Activated CD4-positive, alpha-beta T cell treated with anti-CD3 and anti-CD28 coated beads, Interleukin-10, Interleukin-2, amounts not matched to agents 100 ng/mL and 50 ng/mL, durations not matched to agents 16 hours and 8 hours (primary cell): ENCODE data around the gene MSL3.

Experiments used
- DNase-seq: peaks from one replicate; pipeline ENCODE4 v3.0.0-alpha.2; 2020

The MSL3 gene

DNA sequence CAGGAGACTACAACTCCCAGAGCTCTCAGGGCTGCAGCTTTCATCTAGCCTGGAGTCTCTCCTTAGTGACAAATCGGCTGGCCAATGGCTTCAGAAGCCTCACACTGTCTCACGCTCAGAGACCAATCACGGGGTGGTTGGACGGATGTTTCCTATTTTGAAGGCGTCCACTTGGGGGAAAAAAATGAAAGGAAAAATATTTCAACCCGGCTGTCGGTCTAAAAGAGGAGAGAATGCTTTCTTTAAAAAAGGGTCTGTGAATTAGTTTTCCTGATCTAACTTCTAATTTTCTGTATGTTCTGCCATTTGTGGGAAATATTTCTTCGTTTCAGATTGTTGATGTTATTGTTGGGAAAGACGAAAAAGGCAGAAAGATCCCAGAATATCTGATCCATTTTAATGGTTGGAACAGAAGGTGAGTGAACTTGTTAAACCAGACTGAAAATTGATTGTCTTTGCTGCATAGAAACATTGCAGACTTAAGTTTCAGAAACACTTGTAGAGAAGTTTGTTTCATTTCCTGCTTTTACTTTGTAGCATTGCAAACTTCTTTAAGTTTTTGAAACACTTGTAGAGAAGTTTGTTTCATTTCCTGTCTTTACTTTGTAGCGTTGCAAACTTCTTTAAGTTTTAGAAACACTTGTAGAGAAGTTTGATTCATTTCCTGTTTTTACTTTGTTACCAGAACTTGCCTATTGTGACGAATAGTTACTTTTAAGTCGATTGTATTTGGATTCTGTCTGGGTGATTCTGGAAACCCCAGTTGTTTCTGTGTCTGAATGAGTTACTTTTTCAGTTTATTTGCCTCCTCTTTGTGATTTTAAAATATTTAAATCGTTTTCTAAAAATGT lies 1.6 kb downstream of the MSL3 start:
- peak; percentile 91 for DNase-seq

DNA sequence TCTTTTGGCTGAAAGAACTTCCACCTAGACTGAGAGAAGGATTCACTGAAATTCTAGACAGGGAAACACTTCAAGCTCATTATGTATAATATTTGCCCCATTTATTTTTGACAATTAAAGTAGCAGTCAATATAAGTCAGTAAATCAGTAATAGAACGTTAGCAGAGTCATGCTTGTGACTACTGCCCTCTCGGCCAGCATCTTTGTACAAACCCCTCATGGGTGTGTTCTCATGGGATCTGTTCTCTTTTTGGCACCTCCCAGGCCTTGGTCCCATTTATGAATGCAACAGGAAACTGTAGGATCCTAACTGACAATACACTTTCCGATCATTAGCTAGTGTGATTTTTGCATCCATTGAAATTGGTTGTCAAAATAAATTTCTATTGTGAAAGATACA lies 2.9 kb downstream of the MSL3 start:
- peak; percentile 38 for DNase-seq

DNA sequence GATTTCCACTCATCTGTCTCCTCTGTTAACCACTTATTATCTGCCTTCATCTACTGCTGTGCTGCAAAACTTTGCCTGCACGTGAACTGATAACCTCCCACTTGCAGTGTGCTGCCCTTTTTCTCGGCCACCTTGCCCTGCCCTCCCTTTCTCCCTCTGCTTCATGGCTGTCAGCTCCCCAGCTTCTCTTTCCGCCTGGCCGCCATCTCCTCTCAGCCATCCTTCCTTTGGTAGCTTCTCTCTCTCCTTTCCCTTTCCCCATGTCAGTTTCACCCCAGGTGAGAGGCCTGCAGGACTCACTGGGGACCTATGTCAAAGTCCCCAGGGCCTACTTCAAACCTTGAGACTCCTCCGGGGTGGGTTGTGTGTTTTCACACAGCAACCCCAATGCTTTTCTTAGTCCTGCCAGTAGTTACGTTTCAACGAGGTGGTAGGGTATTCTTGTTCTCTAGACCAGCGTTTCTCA lies 6.6 kb downstream of the MSL3 start:
- DNase-seq = peak; percentile 31

DNA sequence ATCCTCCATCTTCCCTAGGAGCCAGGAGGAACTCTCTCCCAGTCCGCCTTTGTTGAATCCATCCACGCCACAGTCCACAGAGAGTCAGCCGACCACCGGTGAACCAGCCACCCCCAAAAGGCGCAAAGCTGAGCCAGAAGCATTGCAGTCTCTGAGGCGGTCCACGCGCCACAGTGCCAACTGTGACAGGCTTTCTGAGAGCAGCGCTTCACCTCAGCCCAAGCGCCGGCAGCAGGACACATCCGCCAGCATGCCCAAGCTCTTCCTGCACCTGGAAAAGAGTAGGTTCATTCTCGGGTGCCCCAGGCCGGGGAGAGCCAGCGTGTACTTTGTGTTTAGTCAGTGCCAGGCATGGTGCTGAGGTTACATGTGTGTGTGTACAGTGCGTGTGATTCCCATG lies 7.4 kb downstream of the MSL3 start:
- DNase-seq = peak; percentile 9

DNA sequence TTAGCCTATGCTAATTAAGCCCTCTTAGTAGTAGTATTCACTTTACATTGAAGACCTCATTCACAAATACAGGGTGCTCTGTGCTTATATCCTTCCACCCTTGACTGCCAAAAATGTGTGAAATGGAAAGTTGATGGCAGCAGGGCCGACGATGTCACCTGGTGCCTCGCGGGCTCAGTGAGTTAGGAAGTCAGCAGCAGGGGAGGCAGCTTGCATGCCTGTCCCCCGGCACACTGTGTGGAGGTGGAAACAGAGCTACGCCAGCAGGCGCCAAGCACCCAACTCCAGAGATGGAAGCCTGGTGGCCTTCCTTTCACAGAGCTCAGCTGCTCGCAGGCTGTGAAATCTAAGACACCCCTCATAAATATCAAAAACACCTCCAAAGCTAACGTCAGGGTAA lies 8.4 kb downstream of the MSL3 start:
- DNase-seq = peak; percentile 20

DNA sequence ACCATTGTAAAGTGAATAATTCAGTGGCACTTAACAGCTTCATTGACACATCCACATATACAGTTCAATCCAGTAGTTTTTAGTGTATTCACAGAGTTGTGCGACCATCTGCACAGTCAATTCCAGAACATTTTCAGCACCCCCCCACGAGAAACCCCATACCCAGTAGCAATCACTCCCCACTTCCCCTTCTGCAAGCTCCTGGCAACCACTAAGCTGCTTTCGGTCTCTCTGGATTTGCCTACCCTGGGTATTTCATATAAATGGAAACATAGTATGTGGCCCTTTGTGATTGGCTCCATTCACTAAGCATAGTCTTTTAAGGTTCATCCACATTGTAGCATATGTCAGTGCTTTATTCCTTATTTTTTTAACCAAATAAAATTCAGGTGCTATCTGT lies 10.0 kb downstream of the MSL3 start:
- DNase-seq = peak; percentile 54

DNA sequence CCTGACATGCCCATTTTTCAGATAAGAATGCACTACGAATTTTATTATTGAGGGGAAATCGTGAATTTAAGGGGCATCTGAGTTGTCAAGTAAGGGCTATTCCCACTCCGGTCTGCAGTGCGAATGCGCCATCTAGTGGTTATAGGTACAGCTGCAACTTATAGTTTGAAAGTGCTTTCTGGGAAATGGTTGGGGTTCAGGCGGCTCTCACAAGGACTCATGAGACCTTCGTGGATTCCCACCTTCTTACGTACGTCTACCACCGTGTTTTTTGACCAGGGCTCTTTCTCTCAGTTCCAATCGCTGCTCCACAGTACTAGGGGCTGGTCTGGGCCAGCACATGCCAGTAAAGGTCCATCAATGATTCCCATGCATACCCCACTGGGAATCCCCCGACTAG lies 12.3 kb downstream of the MSL3 start:
- peak; percentile 76 for DNase-seq

DNA sequence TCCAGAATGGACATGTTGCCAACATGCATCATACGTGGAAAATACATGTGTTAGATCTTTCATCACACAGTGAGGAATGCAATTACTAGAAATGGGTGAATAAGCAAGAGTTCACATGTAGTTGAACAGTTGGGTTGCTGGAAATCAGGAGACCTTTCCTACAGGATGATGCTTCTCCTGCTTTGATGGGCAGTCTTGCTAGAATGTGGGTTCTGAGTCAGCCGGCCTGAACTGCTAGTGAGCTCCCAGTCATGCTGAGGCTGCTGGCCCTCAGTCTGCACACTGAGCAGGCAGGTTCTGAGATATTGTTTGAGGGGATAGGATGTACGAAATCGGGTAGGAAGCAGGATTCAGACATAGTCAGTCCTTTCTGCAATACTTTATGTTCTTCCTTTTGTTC lies 20.2 kb downstream of the MSL3 start:
- no peak for DNase-seq

DNA sequence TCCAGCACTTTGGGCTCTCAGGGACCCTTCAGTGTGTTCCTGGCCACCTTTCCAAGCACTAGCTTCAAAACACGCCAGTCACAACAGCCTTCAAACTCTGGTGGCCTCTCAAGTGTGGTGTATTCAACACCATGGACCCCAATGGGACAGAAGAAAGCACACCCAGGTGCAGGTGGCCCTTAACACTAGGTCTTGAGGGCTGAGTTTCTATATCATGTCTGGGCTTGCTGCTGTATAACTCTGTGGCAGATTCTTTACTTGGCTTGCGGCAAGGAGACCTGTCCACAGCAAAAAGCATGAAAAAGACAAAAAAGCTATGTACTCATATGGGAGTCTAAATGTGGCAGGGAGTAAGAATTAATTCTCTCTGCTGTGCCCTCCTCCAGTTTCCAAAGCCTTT lies 23.1 kb downstream of the MSL3 start:
- DNase-seq = no peak

DNA sequence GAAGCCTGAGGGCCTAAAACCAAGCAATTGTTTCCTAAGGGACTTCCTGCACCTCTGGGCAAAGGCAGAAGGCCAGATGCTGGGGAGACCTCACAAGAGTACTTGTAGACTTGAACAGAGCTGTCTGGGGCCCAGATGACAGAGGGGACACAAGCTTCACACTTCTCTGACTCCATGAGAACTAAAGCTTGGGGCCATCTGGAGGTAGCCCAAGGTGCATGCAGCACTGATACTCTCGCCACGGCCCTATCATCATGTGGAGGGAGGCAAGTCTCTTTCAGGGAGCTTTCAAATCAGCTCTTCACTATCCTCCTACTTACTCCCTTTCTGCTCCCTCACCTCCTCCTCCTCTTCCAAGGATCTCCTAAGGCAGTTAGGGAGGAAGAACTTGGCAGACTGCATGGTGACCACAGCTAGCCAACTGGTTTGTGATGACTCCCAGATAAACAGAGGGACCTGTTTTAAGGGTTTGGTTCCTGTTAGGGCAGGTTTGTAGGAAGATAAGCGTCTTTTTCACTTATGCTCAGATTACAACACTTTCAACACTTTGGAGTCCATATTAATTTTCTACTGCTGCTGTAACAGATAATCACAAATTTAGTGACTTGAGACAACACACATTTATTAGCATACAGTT lies 23.8 kb downstream of the MSL3 start:
- DNase-seq = no peak

DNA sequence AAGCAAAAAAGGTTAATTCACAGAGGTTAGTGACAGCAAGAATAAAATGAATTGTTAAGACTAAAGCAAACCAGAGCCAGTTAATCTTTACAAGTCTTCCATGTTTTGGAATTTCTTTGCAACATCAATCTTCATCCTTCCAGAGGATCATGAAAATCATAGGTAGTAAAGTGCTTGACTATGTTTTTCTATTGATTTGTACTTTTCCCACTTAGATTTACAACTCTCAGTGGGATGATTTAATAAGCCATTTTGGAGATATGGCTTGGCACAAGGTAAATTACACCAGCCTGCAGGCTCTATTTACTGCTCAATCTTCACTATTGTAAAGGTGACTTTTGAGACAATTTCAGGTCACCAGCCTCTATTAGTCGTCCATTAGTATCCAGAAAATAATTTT lies 26.5 kb downstream of the MSL3 start:
- DNase-seq = no peak

DNA sequence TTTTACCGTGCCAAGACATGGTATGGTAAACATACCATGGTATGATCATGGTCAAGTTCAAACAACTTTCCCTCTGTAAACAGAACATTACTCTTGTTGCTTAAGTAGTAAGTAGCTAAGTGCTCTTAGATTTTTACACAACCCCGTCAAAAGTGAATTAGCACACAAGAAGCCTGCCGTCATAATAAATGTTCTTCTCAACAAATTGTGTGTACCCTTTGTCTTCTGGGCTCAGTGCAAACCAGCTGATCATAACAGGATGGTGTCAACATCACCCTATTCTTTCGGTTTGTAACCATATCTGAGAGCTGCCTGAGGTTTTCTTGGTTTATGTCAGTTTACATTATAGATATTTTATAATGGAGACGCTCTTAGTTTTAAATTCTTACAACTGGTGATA lies 28.8 kb downstream of the MSL3 start:
- no peak for DNase-seq

DNA sequence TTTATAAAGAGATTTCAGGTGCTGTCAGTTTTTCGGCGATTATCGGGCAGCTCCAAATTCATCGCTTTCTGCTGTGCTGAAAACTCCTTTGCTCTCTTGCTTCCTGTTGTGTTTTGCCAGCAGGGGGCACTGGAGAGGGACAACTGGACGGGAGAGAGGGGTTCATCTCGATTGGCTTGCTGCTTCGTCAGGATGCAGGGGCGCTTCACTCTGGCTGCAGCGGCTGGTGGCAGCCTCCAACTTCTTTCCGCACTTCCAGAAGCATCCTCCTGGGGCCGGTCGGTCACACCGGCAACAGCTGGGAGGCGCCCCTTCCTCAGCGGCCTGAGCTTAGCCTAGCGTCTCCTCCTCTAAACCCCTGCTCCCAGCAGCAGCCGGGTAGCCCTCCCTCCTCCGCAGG lies 29.5 kb downstream of the MSL3 start:
- DNase-seq = peak; percentile 83

DNA sequence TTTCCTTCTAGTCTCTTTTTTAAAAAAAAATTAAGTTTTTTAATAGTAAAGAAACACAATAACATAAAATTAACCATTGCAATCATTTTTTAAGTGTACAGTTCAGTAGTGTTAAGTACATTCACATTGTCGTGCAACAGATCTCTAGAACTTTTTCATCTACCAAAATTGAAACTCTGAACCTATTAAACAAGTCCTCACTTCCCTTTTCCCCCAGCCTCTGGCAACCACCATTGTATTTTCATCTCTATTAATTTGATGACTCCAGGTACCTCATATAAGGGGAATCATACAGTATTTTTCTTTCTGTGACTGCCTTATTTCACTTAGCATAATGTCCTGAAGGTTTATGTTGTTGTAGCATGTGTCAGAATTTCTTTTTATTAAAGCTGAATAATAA lies 31.8 kb downstream of the MSL3 start:
- no peak for DNase-seq

DNA sequence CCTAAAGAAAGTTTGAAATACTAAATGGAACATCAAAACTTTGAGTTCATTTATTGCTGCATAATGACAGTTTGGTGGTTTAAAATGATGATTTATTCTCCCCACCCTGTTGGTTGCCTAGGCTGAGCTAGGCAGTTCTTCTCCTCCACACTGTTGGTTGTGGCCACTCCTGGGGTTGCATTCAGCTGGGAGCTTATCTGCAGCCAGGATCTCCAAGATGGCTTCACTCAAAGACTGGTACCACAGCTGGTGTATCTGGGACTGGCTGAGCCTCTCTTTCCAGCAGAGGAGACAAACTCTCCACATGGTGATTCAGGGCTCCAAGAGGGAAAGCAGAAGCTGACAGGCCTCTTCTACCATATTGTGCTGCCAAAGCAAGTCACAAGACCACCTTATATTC lies 33.1 kb downstream of the MSL3 start:
- DNase-seq = peak; percentile 25

DNA sequence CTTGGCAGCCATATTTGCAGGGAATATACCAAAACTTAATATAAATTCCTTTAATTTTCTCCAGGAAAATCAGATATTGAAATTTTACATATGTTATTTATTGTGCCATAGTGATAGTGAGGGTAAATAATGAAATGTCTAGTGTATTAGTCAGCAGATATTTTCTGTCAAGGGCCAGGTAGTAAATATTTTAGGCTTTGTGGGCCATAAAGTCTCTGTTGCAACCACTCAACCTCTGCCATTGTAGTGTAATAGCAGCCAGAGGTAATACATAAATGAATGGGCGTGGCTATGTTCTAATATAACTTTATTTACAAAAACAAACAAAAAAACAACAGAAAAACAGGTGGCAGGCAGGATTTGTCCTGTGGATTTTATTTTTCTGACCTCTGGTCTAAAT lies 33.5 kb downstream of the MSL3 start:
- DNase-seq = no peak

DNA sequence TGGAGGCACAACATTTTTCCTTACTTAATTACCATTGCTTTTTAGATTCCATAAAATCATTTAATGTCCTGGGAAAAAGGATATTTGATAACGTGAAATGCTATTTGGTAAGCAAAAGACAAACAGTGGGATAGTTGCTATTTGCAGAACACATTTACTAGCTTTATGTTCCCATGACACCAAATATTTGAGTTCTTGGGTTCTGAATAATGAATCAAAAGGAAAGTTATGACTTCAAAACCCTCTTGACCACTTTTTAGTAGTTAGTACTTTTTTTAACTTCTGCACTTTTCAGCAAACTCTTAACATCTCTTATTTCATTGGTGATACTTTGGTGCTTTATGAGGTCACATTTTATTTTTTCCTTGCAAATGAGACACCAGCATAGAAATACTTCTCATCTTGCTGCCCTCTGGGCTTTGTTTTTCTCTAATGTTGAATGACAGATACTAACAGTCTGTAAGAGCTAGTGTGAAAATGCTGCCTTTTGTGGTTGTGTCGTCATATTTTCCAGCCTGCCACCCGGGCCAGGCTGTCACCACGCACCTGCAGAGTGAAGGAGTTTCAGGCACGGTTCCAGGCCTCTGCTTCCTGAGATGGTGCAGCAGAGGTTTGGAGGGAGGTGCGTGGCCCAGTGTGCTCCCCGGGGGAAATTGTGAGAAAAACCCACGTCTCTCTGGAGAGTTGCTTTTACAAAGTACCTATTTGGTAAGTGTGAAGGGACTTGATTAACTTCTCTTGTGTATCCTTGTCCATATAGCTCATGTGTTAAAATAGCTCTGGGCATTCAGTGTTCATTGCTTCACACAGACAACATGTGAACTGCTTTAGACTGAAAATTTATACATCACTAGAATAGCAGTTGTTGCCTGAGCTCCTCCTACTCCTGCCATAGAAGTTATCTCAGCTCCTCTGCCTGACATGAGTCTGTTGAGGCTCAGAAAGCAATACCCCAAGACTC lies 34.7 kb downstream of the MSL3 start:
- peak; percentile 83 for DNase-seq

DNA sequence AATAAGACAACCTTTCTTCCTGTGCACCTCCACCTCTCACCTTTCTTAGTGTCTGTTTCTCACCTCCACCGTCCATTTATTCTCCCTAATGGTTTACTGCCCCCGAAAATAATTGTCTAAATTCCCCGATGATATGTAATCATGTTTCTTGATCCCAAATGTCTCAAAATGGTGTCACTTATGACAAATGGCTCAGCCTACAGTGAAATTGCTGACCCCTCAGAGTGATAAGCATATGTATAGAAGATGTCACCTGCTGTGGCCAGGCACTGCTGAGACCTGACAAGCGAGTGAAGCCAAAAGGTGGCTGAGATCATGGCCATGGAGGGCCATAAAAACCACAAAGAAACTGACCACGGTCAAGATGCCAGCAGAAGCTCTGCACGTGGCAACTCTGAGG lies 35.7 kb downstream of the MSL3 start:
- DNase-seq = no peak

DNA sequence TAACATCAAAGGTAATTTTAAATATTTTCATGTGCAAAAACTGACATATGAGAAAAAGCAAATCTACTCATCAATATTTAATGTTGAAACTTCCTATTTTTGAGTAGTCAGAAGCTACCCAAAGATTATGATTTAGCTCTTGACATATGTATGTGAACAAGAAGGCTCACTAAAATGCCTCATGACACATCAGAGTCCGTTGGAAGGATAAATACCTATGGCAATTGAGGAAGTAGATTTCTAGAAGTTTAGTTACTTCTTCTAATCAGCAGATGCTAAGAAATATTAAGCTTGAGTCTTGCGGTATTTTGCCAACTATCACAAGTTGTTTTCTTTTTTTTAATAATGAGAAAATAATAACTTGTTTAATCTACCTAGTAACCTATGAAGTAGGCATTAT lies 55.3 kb downstream of the MSL3 start:
- DNase-seq = no peak
